ENCODE data around the gene CDCA3.

DNA sequence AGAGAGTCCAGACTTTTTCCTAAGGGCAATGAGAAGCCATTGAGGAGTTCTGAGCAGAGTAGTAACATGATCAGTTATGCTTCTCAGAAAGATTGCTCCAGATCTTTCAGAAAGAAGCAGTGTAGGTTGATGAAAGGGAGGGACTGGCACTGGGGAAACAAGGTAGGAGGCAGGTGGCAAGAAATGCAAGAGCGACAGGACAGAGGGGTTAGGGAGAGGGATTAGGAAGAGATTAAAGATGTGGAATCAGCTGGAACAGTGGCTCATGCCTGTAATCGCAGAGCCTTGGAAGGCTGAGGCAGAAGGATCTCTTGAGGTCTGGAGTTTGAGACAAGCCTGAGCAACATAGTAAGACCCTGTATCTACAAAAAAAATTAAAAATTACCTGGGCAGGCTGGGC lies 3.4 kb downstream of the CDCA3 start:
- TF ChIP-seq, protein P1, sequence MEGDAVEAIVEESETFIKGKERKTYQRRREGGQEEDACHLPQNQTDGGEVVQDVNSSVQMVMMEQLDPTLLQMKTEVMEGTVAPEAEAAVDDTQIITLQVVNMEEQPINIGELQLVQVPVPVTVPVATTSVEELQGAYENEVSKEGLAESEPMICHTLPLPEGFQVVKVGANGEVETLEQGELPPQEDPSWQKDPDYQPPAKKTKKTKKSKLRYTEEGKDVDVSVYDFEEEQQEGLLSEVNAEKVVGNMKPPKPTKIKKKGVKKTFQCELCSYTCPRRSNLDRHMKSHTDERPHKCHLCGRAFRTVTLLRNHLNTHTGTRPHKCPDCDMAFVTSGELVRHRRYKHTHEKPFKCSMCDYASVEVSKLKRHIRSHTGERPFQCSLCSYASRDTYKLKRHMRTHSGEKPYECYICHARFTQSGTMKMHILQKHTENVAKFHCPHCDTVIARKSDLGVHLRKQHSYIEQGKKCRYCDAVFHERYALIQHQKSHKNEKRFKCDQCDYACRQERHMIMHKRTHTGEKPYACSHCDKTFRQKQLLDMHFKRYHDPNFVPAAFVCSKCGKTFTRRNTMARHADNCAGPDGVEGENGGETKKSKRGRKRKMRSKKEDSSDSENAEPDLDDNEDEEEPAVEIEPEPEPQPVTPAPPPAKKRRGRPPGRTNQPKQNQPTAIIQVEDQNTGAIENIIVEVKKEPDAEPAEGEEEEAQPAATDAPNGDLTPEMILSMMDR (IDR thresholded peaks at IDR 0.05; ENCODE audit: low read length): no peak
- TF ChIP-seq EZH2 (optimal IDR thresholded peaks at IDR 0.05; ENCODE audit: low read depth, low read length): no peak

All from MM.1S (cell line).